NCI-H82 treated with DMSO at 0.1 percent for 48 hours (cell line): ENCODE data around the gene ABHD15.

Source experiments
- DNase-seq: peaks from one replicate; lab custom pipeline; 2025; ENCODE audit not compliant: unreplicated experiment; lab: John Stamatoyannopoulos, UW

Gene ABHD15

GRCh38 chr17:29526322-29526721, 40.5 kb downstream of the ABHD15 start:
- no peak for DNase-seq

- no peak for DNase-seq
These were observed 42.1 kb downstream of the ABHD15 start for GRCh38 chr17:29524692-29525091.

- no peak for DNase-seq
These were observed 48.5 kb downstream of the ABHD15 start for GRCh38 chr17:29518359-29518758.

- no peak for DNase-seq
These were observed 52.0 kb downstream of the ABHD15 start for GRCh38 chr17:29514792-29515191.

- no peak for DNase-seq
These were observed 55.9 kb downstream of the ABHD15 start for GRCh38 chr17:29510953-29511352.
